Muscle of leg (tissue), 11 donors: Measurements from ENCODE around the gene COX7A2. TPM values are rescaled to one million over a fixed set of nuclear protein-coding genes. Genes with fewer than 3 reads are reported as not detected.

Source experiments
- DNase-seq: peaks from one replicate; pipeline ENCODE4 v3.0.0; 2013
- H3K27ac ChIP-seq: one replicate; pipeline ENCODE4 v1.5.1; 2013; ENCODE audit warnings: mild to moderate bottlenecking, low read length, control low read depth
- H3K27me3 ChIP-seq: one replicate; pipeline ENCODE4 v1.6.1; 2013; ENCODE audit warnings: low read length; ENCODE audit not compliant: control insufficient read depth, insufficient read depth
- H3K36me3 ChIP-seq: one replicate; pipeline ENCODE4 v1.6.1; 2013; ENCODE audit warnings: low read length; ENCODE audit not compliant: control insufficient read depth, insufficient read depth
- H3K4me1 ChIP-seq: one replicate; pipeline ENCODE4 v1.6.1; 2013; ENCODE audit warnings: low read length; ENCODE audit not compliant: control insufficient read depth, insufficient read depth
- H3K4me3 ChIP-seq: one replicate; pipeline ENCODE4 v1.5.1; 2013; ENCODE audit warnings: low read length, control low read depth
- H3K9me3 ChIP-seq: replicated peaks from 2 replicates; pipeline ENCODE4 v1.6.1; 2013; ENCODE audit warnings: low read depth, low read length; ENCODE audit not compliant: control insufficient read depth
- WGBS: methylation state at CpG from one replicate; pipeline ENCODE4 v1.1.5; 2013; ENCODE audit warnings: missing lambda C conversion rate; ENCODE audit not compliant: insufficient coverage; 5-methylcytosine and 5-hydroxymethylcytosine counted together
- polyA plus RNA-seq, 8 donors: library from polyadenylated mRNA; unstranded; fragments of 120-200 nt; gene quantifications; one replicate each; pipeline versions ENCODE4 v1.2.1 to v1.2.3, GENCODE V29; 2013; ENCODE audit warnings: inconsistent platforms in 1 of 8, low replicate concordance in 1 of 8; ENCODE audit not compliant: insufficient read length in 8 of 8, insufficient read depth in 1 of 8
- total RNA-seq: library from RNA; stranded (reverse); fragments of 120-200 nt; gene quantifications from one replicate; pipeline ENCODE4 v1.2.4, GENCODE V29; 2013

COX7A2 gene
- total and polyA plus RNA-seq, 9 donors = 224 to 380 (median 249) TPM

DNA sequence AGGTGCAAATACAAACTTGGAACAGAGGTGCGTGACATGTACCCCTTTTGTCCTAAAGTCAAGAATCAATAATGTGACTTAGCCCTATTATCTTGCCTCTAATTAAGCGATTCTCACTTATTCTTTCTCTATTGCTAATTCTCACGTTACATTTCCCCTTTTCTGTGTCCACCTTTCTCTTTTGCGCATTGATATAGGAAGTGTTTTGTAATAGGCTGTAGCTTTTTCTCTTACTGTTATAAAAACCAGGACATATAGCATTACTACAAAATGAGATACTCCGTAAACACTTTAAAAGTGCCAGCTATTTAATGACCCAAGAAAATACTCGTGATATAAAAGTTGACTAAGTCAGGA, 41.7 kb upstream of the COX7A2 start:
- no peaks in the 10 kb centered on the region for H3K9me3 ChIP-seq
- peaks cover 2% of the 10 kb centered on the region for H3K36me3 ChIP-seq
- no peaks in the 10 kb centered on the region for H3K27me3 ChIP-seq
- H3K27ac ChIP-seq = peak overlapping the region; percentile 90
- 0% methylated on average over 1 of the region's 6 CpGs for WGBS
- peak overlapping the region; percentile 92 for H3K4me3 ChIP-seq
- no peak for DNase-seq
- peaks cover 4% of the 10 kb centered on the region for H3K4me1 ChIP-seq

DNA sequence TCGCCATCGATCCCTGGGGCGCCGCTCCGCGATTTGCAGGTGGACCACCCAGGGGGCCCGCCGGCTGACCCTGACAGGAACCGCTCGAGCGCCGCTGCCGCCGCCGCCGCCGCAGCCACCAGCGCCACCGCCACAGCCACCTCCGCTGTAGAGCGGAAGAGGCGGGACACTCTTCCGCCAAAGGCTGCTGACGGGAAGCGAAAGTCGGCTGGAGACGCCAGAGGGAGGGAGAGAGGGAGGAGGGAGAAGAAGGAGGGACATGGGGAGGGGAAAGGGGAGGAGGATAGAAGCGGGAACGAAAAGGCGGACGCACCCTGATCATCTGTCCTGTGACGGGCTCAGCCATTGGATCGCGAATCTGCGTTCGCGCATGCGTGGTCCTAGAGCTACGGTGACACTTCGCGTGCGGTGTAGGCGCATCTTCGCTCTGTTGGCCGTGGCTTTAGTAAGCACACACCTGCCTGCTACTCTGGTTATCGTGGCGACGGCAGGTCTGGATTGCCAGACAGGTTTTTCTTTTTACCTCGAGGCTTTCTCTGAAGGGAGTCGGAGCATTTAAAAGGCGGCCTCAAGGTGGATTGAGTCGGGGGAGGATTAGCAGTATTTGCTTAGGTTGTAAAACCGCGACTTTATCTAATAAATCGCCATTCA, 41.2 kb upstream of the COX7A2 start, which contains the start of gene TMEM30A:
Gene TMEM30A (minus strand): TSS at position 161 of the 651 bp plus-strand sequence. CDS start 154 bp downstream, at position 7.
- H3K4me1 ChIP-seq = peaks cover 4% of the 10 kb centered on the region
- peak within 1 kb of the TSS; percentile 92 for H3K4me3 ChIP-seq
- peak within 1 kb of the TSS; percentile 93 for H3K27ac ChIP-seq
- no peaks in the 10 kb centered on the region for H3K27me3 ChIP-seq
- H3K36me3 ChIP-seq = no peaks in the 10 kb centered on the region
- peak; percentile 100 for DNase-seq
- WGBS = 1% methylated on average over 47 of the region's 55 CpGs
- H3K9me3 ChIP-seq = no peaks in the 10 kb centered on the region

DNA sequence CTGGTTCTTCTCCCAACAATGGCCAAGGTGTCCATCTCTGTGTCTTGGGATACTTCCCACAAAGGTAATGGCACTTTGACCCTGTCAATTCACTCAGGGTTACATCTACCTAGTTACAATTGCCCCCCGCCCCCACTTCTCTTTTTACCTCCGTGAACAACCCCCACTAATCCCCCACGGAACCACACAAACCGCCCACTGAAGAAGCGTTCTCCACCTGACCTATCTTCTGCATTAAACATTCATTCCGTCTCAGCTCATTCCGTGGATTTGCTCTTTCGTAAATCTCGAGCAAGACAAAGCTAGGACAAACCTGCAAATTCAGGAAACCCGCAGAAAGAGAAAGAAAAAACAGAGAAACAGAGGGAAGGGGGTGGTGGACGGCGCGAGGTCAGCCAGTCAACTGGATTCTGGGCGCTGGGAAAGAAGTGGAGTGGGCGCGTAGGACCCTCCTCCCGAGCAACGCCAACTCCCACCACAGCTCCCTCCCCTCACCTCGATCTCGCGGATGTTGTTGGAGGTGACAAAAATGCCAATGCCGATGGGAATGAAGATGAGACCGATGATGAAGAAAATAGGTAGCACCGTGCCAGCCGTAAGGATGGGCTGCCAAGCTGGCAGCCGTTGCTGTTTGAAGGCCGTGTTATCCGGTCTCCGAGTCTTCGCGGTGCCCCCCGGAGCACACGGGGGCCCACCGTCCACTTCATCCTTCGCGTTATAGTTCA, 40.5 kb upstream of the COX7A2 start:
- Histone ChIP-seq H3K4me3 (peak overlapping the region; percentile 92), H3K27me3 (no peaks in the 10 kb centered on the region), H3K4me1 (peaks cover 4% of the 10 kb centered on the region), H3K9me3 (no peaks in the 10 kb centered on the region), H3K27ac (peak overlapping the region; percentile 93), H3K36me3 (no peaks in the 10 kb centered on the region)
- WGBS = under 1% methylated on average over 17 of the region's 36 CpGs
- peak; percentile 73 for DNase-seq

DNA sequence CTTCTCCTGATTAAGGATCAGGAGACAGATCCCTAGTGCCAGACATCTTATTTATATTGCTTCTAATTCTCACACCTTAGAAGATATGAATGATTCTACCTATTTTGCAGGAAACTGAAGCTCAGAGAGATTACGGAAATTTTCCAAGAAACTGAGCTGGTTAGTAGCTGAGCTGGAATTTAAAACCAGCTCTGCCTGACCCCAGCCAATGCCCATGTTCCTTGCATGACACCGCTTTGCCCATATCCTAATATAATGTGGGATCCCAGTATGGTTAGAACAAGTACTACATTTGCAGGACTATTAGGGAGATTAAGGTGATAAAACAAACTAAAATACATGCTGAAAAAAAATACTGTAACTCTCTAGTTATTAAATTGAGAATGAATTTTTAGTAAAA, 39.1 kb upstream of the COX7A2 start:
- Histone ChIP-seq H3K4me1 (peaks cover 4% of the 10 kb centered on the region), H3K9me3 (no peaks in the 10 kb centered on the region), H3K4me3 (no peak overlapping the region), H3K36me3 (no peaks in the 10 kb centered on the region), H3K27me3 (no peaks in the 10 kb centered on the region), H3K27ac (no peak overlapping the region)
- DNase-seq = no peak
- no CpG with 5 or more reads among the region's 2 CpGs for WGBS

DNA sequence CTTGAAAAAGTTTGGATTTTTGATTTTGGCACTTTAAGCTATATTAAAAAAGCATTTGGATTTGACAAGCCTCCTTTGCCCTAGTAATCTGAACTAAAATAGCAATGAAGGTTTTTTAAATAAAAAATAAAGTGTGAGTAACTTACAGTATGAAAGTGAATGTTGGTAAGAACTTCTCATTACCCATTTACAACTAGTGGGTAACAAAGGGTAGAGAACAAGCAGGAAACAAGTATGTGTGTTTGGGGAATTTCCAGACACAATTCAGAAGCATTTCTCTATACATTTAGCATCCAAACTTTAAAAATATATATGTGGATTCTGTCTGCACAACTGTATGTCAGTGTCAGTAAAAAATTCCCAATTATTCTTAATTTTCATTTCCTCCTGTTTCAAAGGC, 38.1 kb upstream of the COX7A2 start:
- Histone ChIP-seq H3K27ac (no peak overlapping the region), H3K36me3 (no peaks in the 10 kb centered on the region), H3K4me3 (no peak overlapping the region), H3K9me3 (no peaks in the 10 kb centered on the region), H3K27me3 (no peaks in the 10 kb centered on the region), H3K4me1 (peaks cover 4% of the 10 kb centered on the region)
- DNase-seq = no peak

DNA sequence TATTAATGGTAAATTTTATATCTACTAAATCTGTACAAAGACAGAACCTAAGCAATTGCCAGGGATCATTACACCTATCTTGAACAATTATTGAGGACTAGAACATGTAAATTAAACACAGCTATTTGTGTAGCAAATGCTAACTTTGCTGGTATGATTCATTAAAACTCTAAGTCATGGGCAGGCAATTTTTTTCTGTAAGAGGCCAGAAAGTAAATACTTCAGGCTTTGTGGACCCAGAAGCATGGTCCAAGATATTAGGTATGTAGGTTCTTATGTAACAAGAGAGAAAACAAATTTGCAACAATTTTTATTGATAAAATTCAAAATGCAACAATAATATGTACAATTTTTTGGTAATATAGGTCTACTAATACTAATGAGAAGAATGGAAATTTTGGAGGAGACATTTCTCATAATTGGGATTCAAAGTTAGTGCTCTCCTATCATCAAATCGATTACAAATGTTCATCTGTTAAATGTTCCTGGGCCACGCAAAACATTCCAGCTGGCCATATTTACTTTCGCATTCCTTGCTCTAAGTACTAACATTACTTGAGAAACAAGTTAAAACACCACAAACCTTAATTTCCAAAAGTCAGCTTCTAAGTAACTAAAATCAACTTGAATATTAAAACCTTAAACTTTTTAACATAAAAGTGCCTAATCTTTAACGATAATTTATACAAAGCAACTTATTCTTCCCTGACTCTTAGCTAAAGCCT, 36.7 kb upstream of the COX7A2 start:
- Histone ChIP-seq H3K9me3 (no peaks in the 10 kb centered on the region), H3K36me3 (no peaks in the 10 kb centered on the region), H3K27ac (no peak overlapping the region), H3K27me3 (no peaks in the 10 kb centered on the region), H3K4me3 (no peak overlapping the region), H3K4me1 (peaks cover 2% of the 10 kb centered on the region)
- DNase-seq = no peak
- whole genome bisulfite sequencing = 76% methylated on average over 2 of the region's 4 CpGs

DNA sequence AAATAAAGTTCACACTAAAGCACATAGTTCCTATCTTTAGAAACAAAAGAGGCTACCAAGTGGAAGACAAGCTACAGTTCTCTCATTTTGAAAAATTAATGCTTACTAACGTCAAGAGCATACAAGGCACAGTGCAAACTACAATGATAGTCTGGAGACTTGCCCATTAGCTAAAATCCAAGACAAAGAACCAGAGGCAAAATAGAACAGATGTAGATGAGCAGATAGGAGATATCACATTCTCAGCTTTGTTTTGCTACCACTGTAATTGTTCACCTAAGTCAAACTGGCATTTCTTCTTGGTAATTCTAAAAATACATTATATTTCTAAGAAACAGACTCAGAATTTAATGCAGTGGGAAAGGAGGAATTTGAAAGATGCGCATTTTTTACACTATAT, 35.8 kb upstream of the COX7A2 start:
- Histone ChIP-seq H3K9me3 (no peaks in the 10 kb centered on the region), H3K4me1 (peaks cover 2% of the 10 kb centered on the region), H3K36me3 (no peaks in the 10 kb centered on the region), H3K27ac (no peak overlapping the region), H3K27me3 (no peaks in the 10 kb centered on the region), H3K4me3 (no peak overlapping the region)
- no CpG with 5 or more reads among the region's 2 CpGs for WGBS
- DNase-seq = no peak

DNA sequence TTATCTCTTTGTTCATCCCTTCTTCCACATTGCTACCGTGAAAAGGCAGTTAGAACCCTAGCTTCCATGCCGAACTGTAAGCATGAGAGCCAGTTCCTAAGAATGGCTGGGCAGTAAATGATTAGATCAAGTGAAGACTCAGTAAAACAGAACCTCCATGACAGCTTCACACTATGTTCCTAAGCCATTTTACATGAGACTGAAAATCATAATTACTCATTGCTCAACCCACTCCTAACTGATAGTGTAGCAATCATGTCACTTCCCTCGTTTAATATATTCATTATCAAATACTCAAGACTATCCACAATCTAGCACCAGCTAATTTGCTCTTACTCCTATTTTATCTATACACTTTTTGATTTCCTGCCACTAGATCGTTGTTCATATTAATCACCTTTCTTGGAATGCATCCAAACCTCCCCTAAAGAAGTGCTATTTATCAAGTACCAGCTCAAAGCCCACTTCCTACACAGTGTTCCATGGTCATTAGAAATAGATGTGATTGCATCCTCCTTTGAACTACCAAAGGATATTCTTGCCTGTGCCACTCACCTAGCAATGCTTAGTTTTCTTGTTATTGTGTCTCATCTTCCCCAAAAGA, 35.0 kb upstream of the COX7A2 start:
- no peak for DNase-seq
- no peak overlapping the region for H3K27ac ChIP-seq
- no peak overlapping the region for H3K4me3 ChIP-seq
- 80% methylated on average over 2 of the region's 4 CpGs for WGBS
- H3K27me3 ChIP-seq = no peaks in the 10 kb centered on the region
- peaks cover 2% of the 10 kb centered on the region for H3K4me1 ChIP-seq
- H3K9me3 ChIP-seq = no peaks in the 10 kb centered on the region
- H3K36me3 ChIP-seq = no peaks in the 10 kb centered on the region

DNA sequence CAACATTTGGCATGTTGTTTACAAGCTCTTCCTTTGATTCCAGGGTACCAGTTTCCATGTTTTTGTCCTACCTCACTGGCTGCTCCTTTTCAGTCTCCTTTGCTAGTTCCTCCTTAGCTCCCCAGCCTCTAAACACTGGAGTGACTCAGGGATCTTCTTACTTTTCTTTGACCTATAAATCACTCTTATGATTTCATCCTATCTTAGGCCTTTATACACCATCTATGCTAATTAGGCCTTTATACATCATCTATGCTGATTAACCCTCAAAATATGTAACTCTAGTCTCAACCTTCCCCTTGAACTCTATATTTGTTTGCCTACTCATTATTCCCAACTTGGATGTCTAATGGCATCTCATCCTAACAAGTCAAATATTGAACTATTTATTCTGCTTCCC, 31.5 kb upstream of the COX7A2 start:
- Histone ChIP-seq H3K9me3 (no peaks in the 10 kb centered on the region), H3K27ac (no peak overlapping the region), H3K4me3 (no peak overlapping the region), H3K36me3 (peaks cover 5% of the 10 kb centered on the region), H3K27me3 (no peaks in the 10 kb centered on the region), H3K4me1 (no peaks in the 10 kb centered on the region)
- DNase-seq = no peak

DNA sequence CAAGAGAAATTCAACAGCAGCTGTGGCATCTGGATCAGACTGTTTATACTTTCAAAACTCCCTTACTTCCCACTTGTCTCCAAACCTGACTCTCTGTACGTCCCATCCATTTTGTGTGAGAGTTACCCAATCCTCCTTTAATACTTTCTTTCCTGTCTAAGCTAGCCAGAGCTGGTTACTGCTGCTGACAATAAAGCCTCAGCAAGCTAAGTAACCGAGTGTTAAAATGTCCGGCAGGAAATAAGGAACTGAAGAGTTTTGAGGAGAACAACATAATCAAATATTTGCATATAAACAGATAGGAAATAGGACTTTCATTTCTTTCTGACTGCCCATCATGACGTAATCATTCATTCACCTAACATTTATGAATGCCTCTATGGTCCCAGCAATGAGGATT, 29.4 kb upstream of the COX7A2 start:
- H3K27ac ChIP-seq = no peak overlapping the region
- no peaks in the 10 kb centered on the region for H3K27me3 ChIP-seq
- no peaks in the 10 kb centered on the region for H3K9me3 ChIP-seq
- no peak overlapping the region for H3K4me3 ChIP-seq
- H3K36me3 ChIP-seq = peaks cover 8% of the 10 kb centered on the region
- 17% methylated on average over 1 of the region's 4 CpGs for WGBS
- no peaks in the 10 kb centered on the region for H3K4me1 ChIP-seq
- no peak for DNase-seq
